ENCODE data around the gene NOD1.

DNA sequence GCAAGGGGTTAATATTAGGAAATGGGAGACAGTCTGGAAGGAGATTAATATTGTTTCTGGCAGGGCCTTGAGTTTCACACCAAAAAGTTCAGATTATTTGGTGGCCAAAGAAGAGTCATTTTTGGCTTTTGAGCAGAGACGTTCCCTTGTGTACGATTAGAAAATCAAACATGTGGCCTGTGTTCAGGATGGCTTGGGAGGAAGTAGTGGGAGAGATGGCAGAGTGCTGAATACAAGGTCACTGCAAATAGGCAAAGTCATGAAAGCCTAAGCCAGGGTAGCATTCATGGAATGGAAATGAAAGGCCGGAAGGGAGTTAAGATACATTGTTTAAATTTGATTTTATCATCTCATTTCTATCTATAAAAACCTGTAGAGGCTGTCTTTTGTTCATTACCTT is 35.6 kb upstream of the NOD1 start:
- TF ChIP-seq, protein P1, sequence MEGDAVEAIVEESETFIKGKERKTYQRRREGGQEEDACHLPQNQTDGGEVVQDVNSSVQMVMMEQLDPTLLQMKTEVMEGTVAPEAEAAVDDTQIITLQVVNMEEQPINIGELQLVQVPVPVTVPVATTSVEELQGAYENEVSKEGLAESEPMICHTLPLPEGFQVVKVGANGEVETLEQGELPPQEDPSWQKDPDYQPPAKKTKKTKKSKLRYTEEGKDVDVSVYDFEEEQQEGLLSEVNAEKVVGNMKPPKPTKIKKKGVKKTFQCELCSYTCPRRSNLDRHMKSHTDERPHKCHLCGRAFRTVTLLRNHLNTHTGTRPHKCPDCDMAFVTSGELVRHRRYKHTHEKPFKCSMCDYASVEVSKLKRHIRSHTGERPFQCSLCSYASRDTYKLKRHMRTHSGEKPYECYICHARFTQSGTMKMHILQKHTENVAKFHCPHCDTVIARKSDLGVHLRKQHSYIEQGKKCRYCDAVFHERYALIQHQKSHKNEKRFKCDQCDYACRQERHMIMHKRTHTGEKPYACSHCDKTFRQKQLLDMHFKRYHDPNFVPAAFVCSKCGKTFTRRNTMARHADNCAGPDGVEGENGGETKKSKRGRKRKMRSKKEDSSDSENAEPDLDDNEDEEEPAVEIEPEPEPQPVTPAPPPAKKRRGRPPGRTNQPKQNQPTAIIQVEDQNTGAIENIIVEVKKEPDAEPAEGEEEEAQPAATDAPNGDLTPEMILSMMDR (IDR thresholded peaks at IDR 0.05; ENCODE audit: low read depth, low read length), result no peak
- no peak for TF ChIP-seq EZH2phosphoT487 (IDR thresholded peaks at IDR 0.05; ENCODE audit: low read depth)
